ENCODE results near the gene GOPC.

GOPC gene

GRCh38 chr6:117514655-117515054 is 87.7 kb downstream of the GOPC start:
- no peak for DNase-seq (ENCODE audit: low read depth)

- DNase-seq (ENCODE audit: low read depth), result no peak
Observed at GRCh38 chr6:117513778-117514365, 88.4 kb downstream of the GOPC start.

- no peak for DNase-seq (ENCODE audit: low read depth)
Observed at GRCh38 chr6:117512987-117513573, 89.2 kb downstream of the GOPC start.

- no peak for DNase-seq (ENCODE audit: low read depth)
Observed at GRCh38 chr6:117512056-117512828, 90.1 kb downstream of the GOPC start.

All from iris pigment epithelial cell (primary cell).